Kidney (tissue), 14 donors: ENCODE results near the gene SNED1. TPM values are rescaled to one million over a fixed set of nuclear protein-coding genes. Genes with fewer than 3 reads are reported as not detected.
A peak's percentile ranks its signal among the peaks of the same experiment; 100 is the strongest.

Source experiments
- DNase-seq, 5 donors: peaks; one replicate each; pipeline ENCODE4 v3.0.0-alpha.2; 2013 to 2020
- FAIRE-seq: peaks from 2 replicates; lab custom pipeline; 2012; peaks lifted over from hg19 to GRCh38; lab: Jason Lieb, UNC
- H3K27ac ChIP-seq, 2 donors: one replicate each; pipeline ENCODE4 v1.7.0; 2013; ENCODE audit warnings: low read depth in 2 of 2, low read length in 2 of 2, inconsistent platforms in 1 of 2
- H3K27me3 ChIP-seq: one replicate; pipeline ENCODE4 v1.7.1; 2013; ENCODE audit warnings: low read length, inconsistent platforms; ENCODE audit not compliant: control insufficient read depth, insufficient read depth
- H3K36me3 ChIP-seq, 3 donors: one replicate each; pipeline versions ENCODE4 v1.7.0 to v1.7.1; 2013; ENCODE audit warnings: low read length in 3 of 3, control low read depth in 1 of 3, inconsistent platforms in 1 of 3; ENCODE audit not compliant: insufficient read depth in 3 of 3, control insufficient read depth in 2 of 3
- H3K4me1 ChIP-seq, 3 donors: one replicate each; pipeline versions ENCODE4 v1.7.0 to v1.7.1; 2013; ENCODE audit warnings: low read length in 3 of 3, inconsistent platforms in 1 of 3, low read depth in 1 of 3; ENCODE audit not compliant: control insufficient read depth in 2 of 3, insufficient read depth in 2 of 3
- H3K4me3 ChIP-seq, 3 donors: one replicate each; pipeline versions ENCODE4 v1.7.0 to v1.8.1; 2013; ENCODE audit warnings: low read length in 3 of 3, control low read depth in 1 of 3, inconsistent platforms in 1 of 3
- H3K9ac ChIP-seq, 3 donors: one replicate each; pipeline versions ENCODE4 v1.7.0 to v1.7.1; 2013; ENCODE audit warnings: low read length in 3 of 3, control low read depth in 1 of 3, inconsistent platforms in 1 of 3
- H3K9me3 ChIP-seq, 3 donors: one replicate each; pipeline versions ENCODE4 v1.7.0 to v1.7.1; 2013; ENCODE audit warnings: low read length in 3 of 3, control low read depth in 1 of 3, inconsistent platforms in 1 of 3; ENCODE audit not compliant: control insufficient read depth in 2 of 3, insufficient read depth in 1 of 3
- CTCF ChIP-seq: IDR thresholded peaks from 3 replicates; pipeline ENCODE4 v1.5.1; 2012; ENCODE audit warnings: mild to moderate bottlenecking, moderate library complexity, borderline replicate concordance; ENCODE audit not compliant: insufficient read depth; ENCODE audit errors: extremely low read depth
- intact Hi-C: fragments of 100-400 bp; cut with DNase I; formaldehyde crosslinking; loops from one replicate; pipeline ENCODE4 v1.11.1; 2022
- polyA plus RNA-seq: library from polyadenylated mRNA; stranded (reverse); fragments of 350-450 nt; fragmentation: Illumina TruSeq; extraction: RNeasy Lipid Tissue Mini Kit (QIAGEN cat#74804); gene quantifications from one replicate; pipeline ENCODE4 v1.2.3, GENCODE V29; 2014; ENCODE audit warnings: low read depth, low replicate concordance; ENCODE audit not compliant: insufficient read depth
- total RNA-seq: library from RNA; stranded (reverse); fragmentation: NEBNext Ultra II Directional; extraction: Animal tissue kit (Norgen Biotek cat#: 25700); gene quantifications from one replicate; pipeline ENCODE4 v1.2.1, GENCODE V29; 2021
- donor health status: control.
- donor health status: control.
- donor health status: control.
- donor health status: control.
- donor health status: control.
- donor health status: DM: yes; HTN: yes; CAD: no.
- donor health status: Normal renal cell carcinoma (clear cell type).

The SNED1 gene
- total and polyA plus RNA-seq, 2 donors from 2014 or later, result 3.0 to 42.1 TPM

GRCh38 chr2:240993446-240994170 lies 4.8 kb upstream of the SNED1 start:
- Histone ChIP-seq H3K27me3 (no peaks in the 10 kb centered on the region), H3K9ac (no peak overlapping the region), H3K4me1 (peaks cover 0 to 30% (median 8%) of the 10 kb centered on the region in 3 donors), H3K4me3 (no peak overlapping the region), H3K36me3 (no peaks in the 10 kb centered on the region), H3K27ac (no peak overlapping the region), H3K9me3 (no peaks in the 10 kb centered on the region)
- FAIRE-seq, result no peak
- DNase-seq, result peak in 2 of 5 donors; percentile 44 to 59
- intact Hi-C loops, result no loop called here
- no peak for TF ChIP-seq CTCF

GRCh38 chr2:240994171-240994896 lies 4.1 kb upstream of the SNED1 start:
- FAIRE-seq, result no peak
- Histone ChIP-seq H3K4me1 (peaks cover 0 to 32% (median 8%) of the 10 kb centered on the region in 3 donors), H3K9ac (no peak overlapping the region), H3K27me3 (no peaks in the 10 kb centered on the region), H3K36me3 (no peaks in the 10 kb centered on the region), H3K27ac (no peak overlapping the region), H3K4me3 (no peak overlapping the region), H3K9me3 (no peaks in the 10 kb centered on the region)
- peak in 3 of 5 donors; percentile 51 to 72 (median 66) for DNase-seq
- intact Hi-C loops, result no loop called here
- TF ChIP-seq CTCF, result no peak

GRCh38 chr2:240995041-240996021 lies 3.1 kb upstream of the SNED1 start:
- intact Hi-C loops, result no loop called here
- no peaks in the 10 kb centered on the region for H3K36me3 ChIP-seq
- no peaks in the 10 kb centered on the region for H3K9me3 ChIP-seq
- H3K4me3 ChIP-seq, result no peak overlapping the region
- H3K9ac ChIP-seq, result no peak overlapping the region
- no peaks in the 10 kb centered on the region for H3K27me3 ChIP-seq
- TF ChIP-seq CTCF, result no peak
- H3K27ac ChIP-seq, result no peak overlapping the region
- peaks cover 0 to 34% (median 8%) of the 10 kb centered on the region in 3 donors for H3K4me1 ChIP-seq
- FAIRE-seq (no peak), DNase-seq (peak in 4 of 5 donors; percentile 57 to 69 (median 60))
